OCI-M2 (cell line): ENCODE data around the gene SLC6A12.

ENCODE experiments used
- DNase-seq: peaks from one replicate; lab custom pipeline; 2025; ENCODE audit not compliant: unreplicated experiment; lab: John Stamatoyannopoulos, UW

Gene SLC6A12

GRCh38 chr12:166425-167075 is 47.4 kb downstream of the SLC6A12 start:
- no peak for DNase-seq

DNA sequence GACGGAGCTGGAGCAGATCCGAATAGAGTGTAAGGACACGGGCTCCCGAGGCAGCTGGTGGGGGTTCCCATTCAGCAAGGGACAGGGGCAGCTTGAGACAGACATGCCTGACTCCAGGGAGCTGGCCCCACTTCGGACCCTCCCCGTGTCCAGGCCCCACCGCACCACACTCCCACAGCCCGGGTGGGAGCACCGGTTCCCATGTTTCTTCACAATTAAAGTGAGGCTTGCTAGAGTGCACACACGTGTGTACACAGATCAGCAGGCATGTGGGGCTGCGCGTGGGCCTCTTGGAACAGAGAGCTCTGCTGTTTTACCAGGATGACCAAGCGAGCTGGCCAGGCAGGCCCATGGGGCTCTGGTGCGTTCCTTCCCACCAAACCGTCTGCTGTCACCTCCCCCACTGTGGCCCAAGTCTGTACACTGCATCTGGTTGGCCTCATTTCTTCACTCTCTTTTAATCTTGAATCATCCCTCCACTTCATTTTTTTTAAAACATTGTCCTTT is 48.0 kb downstream of the SLC6A12 start:
- DNase-seq, result no peak

- DNase-seq, result no peak
Measured at GRCh38 chr12:164207-164606, 49.8 kb downstream of the SLC6A12 start.

DNA sequence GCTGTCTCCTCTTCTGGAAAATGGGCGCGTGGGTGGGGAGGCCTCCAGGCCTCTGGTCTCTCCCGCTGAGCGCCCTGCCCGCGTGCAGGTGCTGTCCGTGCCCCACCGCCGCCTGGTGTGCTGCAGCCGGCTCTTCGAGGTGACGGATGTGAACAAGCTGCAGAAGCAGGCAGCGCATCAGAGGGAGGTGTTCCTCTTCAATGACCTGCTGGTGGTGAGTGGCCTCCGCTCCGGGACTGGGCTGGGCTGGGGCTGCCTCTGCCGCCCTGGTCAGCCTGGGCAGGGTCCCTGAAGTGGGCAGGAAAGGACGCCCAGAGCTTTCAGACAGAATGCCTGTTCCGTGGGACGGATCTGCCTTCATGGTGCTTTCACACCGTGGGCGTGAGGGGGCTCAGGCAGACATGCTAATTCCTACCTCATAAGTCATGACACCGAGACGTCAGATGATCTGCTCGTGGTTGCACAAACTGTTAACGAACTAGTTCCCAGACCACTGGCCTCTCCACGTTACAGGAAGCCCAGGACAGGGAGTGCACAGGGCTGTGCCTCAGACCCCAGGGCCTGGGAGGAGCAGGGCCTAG is 50.5 kb downstream of the SLC6A12 start:
- DNase-seq, result no peak

GRCh38 chr12:162467-163307 is 51.3 kb downstream of the SLC6A12 start:
- no peak for DNase-seq

GRCh38 chr12:161823-162222 is 52.1 kb downstream of the SLC6A12 start:
- DNase-seq, result no peak

- DNase-seq, result no peak
Measured at GRCh38 chr12:160858-161257, 53.1 kb downstream of the SLC6A12 start.

DNA sequence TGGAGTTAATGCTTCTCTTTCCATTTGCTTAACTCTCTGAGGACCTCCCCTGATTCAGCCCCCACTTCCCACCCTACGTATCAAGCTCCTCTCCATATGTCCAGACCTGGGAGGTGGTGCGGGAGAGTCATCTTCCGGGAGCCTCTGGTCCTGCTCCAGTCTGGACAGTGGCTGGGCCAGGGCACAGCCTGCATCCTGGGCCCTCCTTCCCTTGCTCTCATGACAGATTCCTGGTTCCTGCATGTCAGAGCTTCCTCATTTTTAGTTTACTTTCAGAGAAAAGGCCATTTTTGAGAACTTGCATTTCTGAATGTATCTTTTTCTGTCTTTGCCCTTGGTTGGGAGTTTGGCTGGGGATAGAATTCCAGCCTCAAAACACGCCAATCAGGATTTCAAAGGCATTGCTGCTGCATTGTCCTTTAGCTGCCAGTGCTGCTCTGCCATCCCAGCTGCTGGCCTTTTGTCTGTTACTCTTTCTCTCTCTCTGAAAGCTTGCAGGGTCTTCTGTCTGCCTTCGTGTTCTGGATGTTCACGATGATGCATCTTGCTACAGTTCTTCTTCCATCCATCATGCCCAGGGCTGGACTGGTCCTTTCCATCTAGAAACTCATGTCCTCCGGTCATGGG is 54.7 kb downstream of the SLC6A12 start:
- no peak for DNase-seq

DNA sequence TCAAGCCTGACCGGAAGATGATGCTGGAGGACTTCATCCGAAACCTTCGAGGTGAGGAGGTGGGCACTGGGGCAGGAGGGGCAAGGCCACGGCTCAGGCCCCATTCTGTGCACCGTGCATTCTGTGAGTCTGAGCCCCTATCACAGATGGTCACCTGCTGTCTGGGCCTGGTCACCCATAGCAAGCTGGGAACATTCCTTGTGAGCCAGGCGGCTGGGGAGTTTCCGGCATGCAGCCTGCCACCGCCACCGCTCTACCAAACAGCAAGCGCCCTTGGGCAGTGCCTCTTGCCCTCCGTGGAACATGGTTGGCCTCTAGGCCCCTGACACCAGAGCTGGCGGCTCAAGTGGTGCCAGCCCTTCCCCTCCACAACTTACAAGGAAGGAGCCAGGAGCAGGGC is 56.3 kb downstream of the SLC6A12 start:
- DNase-seq, result no peak

DNA sequence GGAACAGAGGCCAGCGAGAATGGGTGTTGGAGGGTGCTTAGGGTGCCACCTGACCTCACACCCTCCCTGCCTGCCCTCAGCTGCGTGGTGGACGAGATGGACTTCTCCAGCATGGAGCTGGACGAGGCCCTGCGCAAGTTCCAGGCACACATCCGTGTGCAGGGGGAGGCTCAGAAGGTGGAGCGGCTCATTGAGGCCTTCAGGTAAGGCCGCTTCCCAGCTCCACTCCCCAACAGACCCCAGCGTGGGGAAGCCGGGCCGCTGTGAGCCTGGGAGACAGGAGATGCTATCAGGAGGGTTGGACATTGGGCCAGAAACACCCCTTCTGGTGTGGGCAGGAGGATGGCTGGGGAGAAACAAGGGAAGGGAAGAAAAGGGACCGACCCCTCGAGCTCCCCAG is 57.0 kb downstream of the SLC6A12 start:
- DNase-seq, result no peak

DNA sequence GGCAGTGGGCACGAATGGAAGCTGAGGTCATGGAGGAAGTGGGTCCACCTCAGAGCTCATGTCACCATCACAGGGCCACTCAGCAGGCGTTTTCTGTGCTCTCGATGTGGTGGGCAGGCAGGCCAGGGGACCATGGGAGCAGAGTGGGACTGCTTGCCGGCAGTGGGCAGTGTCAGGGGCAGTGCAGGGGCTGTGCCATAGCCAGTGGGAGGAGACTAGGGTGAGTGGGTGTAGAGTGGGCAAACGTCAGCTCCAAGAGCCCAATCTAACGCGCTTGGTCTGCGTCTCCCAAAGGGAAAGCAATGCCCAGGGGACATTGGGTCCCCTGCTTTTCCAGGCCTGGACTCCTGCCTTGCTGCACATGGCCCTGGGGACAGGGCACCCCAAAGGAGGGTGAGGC is 58.3 kb downstream of the SLC6A12 start:
- no peak for DNase-seq

DNA sequence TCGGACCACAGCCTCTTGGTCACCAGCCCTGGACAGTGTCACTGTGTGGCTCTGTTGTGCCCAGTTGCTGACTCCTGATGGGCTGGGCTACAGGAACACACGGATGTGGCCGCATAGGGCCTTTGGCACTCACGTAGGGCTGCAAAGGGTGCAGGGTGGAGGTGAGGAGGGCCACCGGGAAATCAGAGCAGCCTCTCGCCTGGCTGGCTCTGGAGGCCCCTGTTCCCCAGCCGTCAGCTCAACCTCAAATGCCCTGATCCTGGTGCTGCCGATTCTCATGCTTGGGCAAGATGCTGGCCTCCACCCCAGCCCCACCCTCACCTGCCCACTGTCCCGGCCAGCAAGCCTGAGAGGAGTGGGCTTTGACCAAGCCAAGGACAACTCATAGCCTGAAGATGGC is 59.0 kb downstream of the SLC6A12 start:
- no peak for DNase-seq

DNA sequence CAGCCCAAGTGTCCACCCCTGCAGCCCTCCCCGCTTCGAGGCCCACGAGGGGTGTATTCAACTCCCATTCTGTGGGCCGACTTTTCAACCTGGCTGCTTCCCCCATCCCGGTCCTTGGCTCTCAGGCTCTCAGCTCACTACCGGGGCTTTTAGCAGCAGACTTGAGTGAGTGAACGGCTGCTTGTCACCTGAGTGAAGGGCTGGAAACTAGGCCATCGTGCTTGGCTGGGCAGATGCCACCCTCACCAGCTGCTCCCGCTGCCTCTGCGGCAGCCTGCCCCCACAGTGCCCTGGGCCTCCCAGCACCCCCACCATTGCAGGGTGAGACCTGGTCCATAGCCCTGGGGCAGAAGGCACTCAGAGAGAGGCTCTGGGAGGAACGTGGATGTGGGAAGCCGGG is 59.9 kb downstream of the SLC6A12 start:
- DNase-seq, result no peak

GRCh38 chr12:153080-153746 is 60.7 kb downstream of the SLC6A12 start:
- DNase-seq, result no peak

GRCh38 chr12:152440-152839 is 61.5 kb downstream of the SLC6A12 start:
- no peak for DNase-seq

GRCh38 chr12:151579-151978 is 62.4 kb downstream of the SLC6A12 start:
- no peak for DNase-seq

DNA sequence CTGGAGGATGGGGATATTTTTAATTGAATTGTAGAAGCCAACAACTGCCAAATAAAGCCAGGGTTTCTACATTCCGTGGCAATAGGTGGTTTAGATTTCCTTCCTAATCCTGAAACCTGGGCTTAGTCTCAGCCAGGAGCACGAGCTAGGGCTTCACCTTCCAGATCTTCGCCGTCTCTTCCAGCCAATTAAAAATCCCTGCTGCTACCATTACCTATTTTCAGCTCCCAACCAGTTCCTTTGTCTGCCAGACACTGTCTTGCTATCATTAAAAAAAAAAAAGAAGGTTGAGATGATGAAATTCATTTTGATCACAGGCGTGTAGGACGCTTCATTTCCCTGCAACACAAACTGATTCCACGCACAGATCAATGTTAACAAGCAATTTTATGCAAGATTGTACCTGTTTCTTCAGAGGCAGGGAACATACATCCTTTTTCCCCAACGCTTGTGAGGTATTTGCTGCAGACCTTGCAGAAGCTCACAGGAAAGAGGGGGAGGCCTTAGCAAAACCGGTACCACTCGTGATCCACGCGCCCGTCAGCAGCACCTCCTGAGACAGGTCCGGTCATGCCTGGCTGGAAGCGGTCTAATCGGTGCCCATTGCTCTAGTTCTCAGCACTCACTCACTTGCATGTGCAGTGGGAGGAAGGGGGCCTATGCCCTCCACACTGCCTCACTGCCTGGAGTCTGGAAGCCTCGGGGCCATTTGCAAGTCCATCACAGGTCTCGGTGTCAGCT is 65.1 kb downstream of the SLC6A12 start:
- DNase-seq, result no peak

- DNase-seq, result no peak
Measured at GRCh38 chr12:147242-147641, 66.7 kb downstream of the SLC6A12 start.

GRCh38 chr12:145369-145960 is 68.5 kb downstream of the SLC6A12 start:
- DNase-seq, result no peak
